Central memory CD4-positive, alpha-beta T cell (primary cell): ENCODE results near the gene PAK5.

Experiments used
- DNase-seq: peaks from one replicate; pipeline ENCODE4 v3.0.0; 2022
- total RNA-seq, 3 experiments: gene quantifications; one replicate each; lab custom pipeline; 2026; lab: John Stamatoyannopoulos, UW

Gene PAK5
- 0 reads per million in 3 experiments for total RNA-seq

DNA sequence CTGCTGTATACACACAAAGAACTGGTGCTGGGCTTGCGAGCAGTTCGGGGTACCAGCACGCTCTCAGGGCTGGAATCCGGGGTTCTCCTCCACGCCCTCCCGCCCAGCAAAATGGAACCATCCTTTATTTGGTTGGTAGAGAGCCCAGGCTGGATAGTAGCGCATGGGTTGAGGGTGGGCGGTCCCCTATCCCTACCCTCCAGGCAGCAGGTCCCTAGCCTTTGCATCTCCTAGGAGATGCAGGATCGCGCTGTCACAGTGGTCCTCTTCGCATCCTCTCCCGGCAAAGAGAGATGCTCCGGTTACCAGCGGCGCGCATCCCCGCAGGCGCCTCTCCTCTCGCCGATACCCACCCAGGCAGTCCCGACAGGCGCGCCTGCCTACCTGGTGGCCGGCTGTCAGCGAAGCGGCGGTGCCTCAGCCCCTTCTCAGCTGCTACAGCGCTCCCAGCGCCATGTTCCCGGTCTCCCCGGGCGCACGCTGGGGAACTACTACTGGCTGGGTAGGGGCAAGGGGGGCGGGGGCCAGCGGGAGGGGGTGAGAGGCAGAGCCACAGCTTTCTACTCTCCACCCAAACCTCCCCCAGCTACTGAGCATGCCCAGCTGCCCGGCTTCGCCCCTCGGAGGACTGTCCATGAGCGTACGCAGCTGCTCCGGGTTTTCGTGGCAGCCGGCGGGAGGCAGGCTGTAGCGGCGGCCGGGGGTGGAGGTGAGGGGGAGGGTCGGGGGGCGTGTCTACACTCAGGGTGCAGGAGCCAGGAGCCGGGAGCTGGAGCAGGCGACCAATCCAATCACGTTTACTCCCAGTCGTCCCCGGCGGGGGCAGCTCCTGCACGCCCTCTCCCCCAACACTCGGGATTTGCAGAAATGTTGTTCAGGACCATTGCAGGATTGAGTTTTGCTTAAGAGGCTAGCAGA lies at the start of gene PAK5:
TSS of gene PAK5 (minus strand) at position 699 of the 918 bp plus-strand sequence. CDS start 194,748 bp downstream, outside the sequence.
- DNase-seq = no peak

DNA sequence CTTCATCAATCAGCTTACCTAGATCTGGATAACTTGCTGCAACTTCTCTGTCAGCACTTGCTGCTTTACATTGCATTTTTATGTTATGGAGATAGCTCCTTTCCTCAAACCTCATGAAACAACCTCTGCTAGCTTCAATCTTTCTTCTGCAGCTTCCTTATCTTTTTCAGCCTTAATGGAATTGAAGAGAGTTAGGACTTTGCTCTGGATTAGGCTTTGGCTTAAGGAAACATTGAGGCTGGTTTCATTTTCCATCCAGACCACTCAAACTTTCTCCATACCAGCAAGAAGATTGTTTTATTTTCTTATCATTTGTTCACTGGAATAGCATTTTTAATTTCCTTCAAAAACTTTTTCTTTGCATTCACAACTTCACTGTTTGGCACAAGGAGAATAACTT lies 48.8 kb upstream of the PAK5 start:
- no peak for DNase-seq

DNA sequence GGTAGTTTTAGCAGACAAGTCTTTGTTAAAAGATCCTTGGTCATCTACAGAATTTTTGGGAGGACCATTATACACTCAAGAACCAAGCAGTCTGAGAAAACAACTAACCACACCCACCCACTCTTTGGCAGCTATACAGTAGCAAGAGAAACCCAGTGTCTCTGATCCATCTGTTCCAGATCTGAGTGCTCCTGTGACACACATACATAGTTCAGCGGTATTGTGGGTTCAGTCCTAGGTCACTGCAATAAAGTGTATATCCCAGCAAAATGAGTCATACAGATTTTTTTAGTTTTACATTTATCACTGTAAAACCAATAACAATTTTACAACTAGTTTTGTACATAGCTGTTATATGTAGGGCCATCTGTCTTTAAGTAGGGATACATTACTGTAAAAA lies 47.4 kb upstream of the PAK5 start:
- DNase-seq = no peak

DNA sequence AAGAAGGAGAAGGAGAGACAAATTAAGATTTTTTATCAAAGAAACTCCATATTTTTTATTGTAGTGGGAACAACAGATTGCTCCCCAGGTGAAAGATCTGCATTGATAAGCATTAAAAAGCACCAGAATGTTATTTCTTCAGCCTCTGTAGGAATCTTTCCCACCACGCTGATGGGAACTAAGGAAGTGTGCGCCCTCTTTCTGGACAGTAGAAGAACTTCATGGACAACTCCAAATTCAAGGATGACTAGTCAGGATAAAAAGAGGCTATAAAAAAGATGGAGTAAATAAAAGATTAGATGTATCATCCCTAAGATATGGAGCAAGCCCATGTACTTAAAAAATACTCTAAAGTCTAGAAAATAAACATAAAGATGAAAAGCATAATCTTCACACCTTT lies 45.8 kb upstream of the PAK5 start:
- no peak for DNase-seq

DNA sequence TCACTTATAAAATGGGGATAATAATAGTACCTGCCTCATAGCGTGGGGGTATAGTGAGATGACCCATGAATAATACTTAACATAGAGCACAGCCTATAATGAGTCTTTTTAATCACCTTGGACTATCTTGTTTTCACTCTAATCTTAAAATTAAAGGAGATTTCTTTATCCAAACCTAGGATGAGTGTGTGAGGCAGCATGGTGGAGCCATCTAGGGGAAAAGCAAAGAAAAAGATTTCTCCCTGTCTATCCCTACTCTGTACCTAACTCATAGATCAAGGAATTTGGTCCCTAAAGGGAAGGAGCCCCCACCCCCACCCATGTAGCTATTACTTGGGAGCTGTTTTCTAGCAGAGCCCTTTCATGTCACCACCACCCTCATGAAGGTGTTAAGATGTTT lies 45.2 kb upstream of the PAK5 start:
- DNase-seq = no peak

DNA sequence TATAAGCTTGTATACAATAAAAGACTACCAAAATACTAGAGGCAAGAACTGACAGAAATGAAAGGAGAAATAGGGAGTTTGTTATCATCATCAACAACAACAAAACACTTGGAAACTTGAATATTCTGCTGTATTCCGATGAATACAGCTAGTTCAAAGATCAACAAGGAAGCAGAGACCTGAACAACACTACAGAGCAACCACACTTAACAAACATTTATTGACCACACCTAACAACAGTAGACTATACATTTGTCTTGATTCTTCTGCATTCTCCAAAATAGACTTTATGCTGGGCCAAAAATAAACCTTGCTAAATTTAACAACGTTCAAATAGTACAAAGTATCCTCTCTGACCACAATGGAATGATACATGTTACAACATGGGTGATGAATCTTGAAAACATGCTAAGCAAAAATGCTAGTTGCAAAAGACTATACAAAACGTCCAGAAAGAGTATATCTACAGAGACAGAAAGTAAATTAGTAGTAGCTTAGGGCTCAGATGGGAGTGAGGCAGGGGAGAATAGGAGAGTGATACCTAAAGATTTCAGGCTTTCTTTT lies 39.1 kb upstream of the PAK5 start:
- no peak for DNase-seq

DNA sequence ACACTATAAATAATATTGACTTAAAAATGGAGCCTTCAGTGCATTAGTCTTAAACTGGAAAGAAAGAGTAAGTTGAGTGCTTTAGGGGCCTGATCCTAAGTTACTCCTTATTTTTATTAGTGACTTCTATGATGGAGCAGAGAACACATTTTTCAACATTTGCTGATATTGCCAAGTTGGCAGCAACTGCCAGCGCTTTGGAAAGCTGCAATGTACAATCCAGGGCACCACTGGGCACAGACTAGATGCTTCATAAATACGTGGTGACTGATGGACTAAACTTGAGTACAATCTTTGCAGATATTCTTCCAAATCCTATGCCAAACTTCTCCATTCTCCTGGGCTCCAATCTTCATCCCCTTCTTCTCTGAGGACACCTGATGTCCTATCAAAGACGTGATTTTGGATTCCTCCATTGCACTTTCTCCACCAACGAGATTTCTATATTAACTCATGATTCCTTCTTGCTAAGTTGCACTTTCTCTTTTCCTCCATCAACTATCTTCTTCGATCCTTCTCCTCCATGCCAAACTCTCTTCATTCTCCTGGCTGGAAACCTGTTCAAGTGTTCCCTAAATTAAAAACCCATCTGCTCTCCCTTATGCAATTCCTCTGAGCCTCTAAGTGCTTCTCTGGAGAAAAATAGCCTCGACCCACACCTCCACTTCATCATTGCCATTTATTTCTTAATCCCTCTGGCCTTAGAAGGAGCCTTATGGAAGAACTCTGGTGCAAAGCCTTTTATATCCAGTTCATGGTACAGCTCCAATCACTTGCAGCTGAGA lies 28.5 kb upstream of the PAK5 start:
- no peak for DNase-seq

DNA sequence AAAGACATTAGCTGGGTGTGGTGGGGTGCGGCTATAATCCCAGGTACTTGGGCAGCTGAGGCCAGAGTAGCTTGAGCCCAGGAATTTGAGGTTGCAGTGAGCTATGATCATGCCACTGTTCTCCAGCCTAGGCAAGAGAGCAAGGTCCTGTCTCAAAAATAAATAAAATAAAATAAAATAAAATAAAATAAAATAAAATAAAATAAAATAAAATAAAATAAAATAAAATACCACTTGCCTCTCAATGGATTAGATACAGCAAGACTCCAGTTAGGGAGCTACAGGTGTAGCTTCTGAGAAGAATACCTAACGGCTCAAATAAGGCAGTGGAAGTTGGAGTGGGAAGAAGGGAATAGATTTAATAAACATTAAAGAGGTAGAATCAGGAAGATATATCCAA lies 13.7 kb upstream of the PAK5 start:
- DNase-seq = no peak

DNA sequence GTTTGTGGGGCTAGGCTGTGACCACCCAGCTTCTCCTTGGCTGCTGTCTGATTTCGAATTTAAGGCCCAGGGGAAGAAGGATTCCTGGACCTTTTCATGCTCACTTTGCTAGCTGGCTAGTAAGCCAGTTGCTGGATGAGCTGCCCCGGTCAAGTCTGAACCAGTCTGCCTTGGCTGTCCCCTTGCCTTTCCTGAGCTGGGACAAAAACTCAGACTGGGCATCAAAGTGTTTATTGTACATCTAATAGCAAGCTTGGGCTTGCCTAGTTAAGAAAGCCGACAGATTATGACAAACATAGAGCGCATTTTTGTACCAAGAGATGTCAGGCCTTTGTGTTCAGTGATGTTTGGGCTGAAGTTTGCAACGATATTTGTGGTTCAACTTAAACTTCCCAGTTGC lies 750 bp upstream of the PAK5 start:
- no peak for DNase-seq

DNA sequence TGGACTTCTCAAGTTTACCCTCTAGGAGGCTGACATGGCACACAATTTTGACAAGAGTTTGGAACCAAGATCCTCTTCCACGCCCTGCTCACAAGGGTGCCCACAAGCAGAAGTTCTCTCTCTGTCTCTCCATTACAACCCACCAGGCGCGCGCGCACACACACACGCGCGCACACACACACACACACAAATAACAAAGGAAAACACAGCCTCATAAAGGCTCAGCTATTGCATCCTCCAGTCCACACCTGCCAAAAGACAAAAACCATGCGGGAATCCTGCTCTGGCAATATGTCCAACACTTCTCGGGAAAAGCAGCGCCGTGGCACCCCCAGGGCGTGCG lies 870 bp downstream of the PAK5 start:
- DNase-seq = no peak

DNA sequence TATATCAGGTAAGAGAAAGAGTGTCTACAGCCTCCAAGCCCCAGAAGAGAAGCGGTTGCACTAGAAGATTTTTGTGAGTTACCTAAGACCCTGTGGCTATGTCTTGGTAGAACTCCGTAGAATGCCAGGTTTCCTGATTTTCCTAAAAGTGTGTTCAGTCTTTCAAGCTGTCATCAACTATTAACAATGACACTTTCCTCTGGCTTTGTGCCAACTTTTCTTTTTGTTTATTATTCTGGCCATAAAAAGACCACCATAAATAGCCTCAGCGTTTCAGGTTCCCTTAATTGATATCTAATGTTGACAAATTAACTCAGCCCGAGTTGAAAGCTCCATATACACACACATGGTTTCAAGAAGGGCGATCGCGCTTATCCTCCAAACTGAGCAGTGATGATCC lies 1.2 kb downstream of the PAK5 start:
- no peak for DNase-seq

DNA sequence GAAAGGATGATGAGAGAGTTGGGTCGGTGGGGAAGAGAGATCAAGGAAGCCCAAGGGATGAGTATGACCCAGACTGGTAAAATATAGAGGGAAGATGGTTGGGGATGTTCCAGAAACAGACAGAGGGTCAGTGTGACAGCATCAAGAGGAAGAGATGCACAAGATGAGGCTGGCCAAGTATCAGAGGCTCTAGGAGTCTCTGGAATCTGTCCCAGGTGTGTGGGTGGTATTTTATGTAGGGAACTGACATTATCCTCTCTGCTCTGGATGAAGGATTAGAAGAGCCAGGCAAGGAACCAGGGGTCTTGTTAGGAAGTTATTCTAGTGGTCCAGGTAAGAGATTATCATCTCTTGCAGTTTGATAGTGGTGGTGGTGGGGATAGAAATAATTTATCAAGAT lies 3.6 kb downstream of the PAK5 start:
- no peak for DNase-seq

DNA sequence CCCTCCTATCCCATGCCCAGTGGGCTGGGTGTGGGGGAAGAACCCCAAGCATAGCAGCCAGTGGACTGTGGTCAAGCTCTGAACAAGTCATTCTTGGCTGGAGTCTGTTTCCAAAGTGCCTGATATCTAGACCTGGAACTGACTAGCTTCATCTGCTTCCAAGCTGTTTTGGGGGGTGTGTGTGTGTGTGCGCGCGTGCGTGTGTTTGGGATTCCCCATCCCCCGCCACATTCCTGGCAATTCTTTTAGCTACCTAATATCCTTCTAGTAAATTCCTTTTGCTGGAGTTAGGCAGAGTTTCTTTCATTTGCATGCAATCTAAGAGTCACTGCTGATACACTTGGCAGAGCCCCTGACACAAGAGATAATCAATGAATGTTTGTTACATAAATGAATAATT lies 7.8 kb downstream of the PAK5 start:
- no peak for DNase-seq

DNA sequence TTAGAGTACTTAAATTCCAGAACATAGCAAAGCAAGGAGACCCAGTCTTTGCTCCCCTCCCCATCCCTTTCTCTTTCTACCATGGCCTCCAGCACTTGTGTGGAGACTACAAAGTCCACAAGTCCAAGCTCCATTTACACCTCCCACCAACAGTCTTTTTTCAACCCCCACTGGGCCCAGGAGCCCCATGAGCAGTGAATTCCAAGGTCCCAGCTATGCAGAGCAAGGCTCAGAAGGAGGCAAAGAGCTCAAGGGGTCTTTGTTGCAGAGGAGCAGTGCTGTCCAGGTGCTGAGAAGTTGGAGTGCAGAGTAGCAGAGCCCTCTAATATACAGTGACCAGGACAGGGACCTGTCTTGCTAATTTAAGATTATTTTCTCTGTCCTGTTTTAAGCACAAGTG lies 9.0 kb downstream of the PAK5 start:
- DNase-seq = no peak

DNA sequence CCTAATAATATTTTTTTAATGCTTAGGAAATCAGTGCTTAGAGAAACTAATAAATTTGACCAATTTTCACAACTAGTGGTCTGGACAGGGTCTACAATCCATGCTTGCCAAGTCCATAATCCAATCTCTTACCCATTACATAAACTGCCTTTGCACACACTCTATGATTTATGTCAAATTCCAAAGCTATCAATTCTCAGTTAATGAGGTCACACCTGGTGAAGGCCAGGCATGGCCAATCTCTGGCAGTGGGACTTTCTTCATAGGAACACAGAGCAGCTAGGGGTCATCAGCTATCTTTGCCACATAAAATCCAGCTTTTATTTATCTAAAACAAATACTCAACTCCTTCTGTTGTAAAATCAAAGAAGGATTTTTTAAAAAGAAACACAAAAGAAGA lies 21.2 kb downstream of the PAK5 start:
- DNase-seq = no peak

DNA sequence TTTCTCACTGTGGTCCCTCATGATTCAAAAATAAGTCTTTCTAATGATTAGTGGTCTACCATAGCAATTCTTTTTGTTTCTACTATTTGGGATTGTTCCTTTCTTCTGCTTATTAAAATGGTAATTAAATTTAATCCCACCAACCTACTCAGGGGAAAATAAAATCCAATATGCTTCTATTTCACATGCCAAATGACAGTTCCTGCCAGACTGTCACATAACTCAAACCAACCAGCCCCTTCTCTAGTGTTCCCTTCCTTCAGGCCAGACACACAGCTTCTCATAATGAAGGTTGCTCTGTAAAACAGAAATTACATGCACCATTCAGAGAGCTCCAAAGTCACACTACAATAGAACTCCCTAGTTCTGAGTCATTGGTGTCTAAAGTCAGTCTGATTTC lies 23.2 kb downstream of the PAK5 start:
- no peak for DNase-seq

DNA sequence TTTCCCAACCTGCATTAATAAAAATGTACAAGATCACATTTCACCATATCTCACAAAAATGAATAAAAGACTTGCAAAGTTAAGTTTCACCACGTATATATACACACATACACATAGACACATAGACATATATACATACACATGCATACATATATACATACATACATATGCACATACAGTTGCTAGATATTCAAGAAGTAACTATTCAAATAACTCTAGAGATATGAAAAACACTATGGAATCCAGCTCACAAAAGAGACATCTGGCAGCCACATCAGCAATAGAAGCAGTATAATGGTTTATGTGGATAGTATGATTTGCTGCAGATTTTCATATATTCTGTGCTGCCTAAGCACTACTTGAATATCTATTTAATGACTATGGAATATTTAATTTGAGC lies 28.1 kb downstream of the PAK5 start:
- DNase-seq = no peak

DNA sequence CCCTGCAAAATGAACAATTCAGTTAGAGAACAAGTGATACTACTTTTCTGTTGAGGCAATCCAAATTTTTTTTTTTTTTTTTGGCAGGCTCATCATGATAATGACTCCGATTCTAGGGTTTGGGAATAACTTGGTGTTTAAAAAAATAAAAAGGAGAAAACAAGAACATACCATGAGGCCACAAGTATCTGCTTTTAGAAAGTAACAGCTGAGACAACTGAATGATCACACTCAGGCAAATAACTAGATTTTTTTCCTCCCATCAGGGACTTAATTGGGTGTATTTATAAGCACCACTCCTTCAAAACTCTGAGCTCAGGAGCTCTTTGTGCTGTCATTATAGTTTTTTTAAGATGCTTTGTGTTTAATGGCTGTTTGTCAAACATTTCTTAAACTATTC lies 29.6 kb downstream of the PAK5 start:
- DNase-seq = no peak

DNA sequence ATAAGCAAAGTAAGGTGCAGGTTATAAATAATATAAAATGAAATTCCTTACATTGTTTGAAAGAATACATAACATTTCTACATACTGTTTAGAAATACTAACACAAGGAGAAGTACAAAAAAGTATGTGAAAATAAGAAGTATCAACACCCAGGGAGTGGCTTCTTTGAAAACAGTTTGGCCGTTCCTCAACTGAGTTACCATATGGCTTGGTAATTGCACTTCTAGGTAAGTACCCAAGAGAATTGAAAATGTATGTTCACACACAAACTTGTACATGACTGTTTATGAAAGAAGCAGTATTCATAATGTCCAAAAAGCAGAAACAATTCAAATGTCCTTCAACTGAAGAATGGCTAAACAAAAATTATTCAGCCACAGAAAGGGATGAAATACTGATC lies 30.7 kb downstream of the PAK5 start:
- no peak for DNase-seq

DNA sequence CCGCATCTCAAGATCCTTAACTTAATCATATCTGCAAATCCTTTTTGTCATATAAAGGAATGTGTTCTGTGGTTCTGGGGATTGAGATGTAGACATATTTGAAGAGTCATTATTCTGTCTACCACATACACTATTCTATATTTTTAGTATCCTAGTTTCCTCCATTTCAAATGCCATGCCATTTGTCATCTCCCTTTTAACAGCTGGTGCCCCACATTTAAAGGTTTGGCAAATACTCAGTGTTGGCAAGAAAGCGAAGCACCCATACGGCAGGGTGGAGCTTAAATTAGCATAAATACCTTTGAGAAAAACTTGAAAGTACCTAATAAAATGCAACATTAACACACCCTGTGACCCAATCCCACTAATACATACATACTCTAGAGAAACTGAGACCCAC lies 31.7 kb downstream of the PAK5 start:
- no peak for DNase-seq

DNA sequence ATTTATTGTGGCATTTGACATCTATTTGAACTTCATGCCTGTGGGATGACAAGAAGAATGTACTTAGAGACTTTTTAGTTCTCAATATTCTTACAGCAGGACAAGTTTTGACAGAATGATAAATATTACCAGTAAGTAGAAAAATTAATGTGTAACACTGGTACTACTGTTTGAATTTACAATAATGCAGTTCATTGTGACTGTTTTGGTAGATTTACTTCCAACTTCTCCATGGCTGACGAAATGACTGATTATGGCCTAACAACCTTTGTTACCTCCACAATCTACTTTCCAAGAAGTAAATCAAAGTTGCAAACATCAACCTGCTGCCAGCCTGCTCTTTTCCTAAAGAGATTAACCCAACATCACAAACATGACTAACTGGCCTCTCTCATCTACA lies 38.5 kb downstream of the PAK5 start:
- no peak for DNase-seq

DNA sequence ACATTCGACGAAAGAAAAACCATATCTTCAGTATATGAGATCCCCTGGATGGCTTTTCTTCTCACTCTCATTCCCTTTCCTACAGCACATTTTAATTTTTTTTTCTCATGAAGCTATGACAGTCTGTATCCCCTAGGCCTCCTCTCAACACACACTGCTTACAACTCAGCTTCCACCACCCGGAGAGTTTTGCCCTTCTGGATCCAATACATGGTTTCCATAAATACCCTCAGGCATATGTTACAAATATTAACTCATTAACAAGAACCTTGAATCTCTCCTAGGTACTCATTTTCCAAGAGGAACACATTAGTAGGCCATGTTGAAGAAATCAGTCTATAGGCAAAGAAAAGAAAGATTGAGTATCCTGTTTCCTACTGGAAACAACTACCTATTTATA lies 44.0 kb downstream of the PAK5 start:
- DNase-seq = no peak

DNA sequence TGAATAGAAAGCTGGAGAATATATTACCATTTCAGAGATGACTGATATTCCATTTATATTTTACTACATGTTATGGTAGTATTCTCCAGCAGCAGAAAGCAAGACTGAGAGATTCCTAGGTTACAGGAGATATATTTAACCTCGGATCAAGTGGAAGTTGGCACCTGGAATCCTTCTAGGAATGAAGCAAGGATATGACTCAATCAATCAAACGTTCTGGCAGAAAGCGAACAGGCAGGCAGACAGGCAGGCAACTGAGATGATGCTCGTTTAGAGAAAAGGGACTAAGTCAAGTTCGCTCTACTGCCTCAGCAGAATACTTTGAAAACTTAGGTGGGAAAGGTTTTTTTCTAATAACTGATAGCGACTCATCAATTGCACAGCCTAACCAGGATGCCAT lies 46.2 kb downstream of the PAK5 start:
- DNase-seq = no peak

DNA sequence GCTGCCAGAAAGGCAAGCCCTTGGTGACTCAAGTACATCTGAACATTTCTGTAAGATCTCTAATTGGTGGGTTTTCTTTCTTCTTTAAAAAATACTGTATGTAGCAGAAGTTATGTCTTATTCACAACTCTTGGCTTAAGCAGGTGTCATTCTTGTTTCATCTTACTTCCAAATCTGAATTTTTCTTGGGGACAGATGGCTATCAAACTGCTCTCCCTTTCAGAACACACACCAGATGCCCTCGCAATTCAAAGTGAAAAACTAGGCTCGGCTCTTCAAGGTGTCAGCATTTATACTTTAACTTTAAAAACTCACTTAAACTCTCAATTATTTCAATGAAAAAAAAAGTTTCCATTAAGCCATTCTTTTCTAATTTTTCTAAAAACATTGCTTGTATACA lies 49.7 kb downstream of the PAK5 start:
- no peak for DNase-seq
